ENCODE measurements around the gene EP400. TPM values are rescaled to one million over a fixed set of nuclear protein-coding genes. Genes with fewer than 3 reads are reported as not detected.
"Not testable (repeated sequence)": the region's sequence is repeated elsewhere in the genome, so short reads cannot be mapped to it uniquely, and the experiment has no call there.

Gene EP400
- polyA plus RNA-seq, 3 donors from 2014 or later = 0.05 to 4.1 (median 0.74) TPM

DNA sequence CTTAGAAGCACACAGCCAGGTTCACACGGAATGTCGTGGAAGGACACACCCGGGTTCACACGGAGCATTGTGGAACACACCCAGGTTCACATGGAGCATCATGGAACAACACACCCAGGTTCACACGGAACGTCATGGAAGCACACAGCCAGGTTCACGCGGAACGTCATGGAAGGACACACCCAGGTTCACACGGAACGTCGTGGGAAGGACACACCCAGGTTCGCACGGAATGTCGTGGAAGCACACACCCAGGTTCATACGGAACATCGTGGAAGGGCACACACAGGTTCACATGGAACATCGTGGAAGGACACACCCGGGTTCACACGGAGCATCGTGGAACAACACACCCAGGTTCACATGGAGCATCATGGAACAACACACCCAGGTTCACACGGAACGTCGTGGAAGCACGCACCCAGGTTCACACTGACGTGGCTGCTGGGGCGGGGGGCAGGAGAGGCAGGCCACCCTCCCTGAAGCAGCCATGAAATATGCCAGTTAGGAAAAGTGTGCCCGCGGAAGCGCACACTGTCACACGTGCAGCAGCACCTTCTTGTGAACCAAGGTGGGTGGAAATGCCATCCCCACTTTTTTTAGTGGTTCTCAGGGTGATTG, 86.4 kb downstream of the EP400 start:
- H3K36me3 Mint-ChIP-seq = peaks cover 35 to 61% (median 40%) of the 10 kb centered on the region in 3 donors
- peaks cover 2 to 7% of the 10 kb centered on the region in 2 donors for H3K4me1 Mint-ChIP-seq
- no peak for DNase-seq
- H3K27me3 Mint-ChIP-seq (ENCODE audit: low read depth in 3 of 3) = peaks cover 4 to 7% (median 4%) of the 10 kb centered on the region in 3 donors
- H3K27ac Mint-ChIP-seq = no peak overlapping the region
- H3K4me3 Mint-ChIP-seq = no peak overlapping the region
- no peaks in the 10 kb centered on the region for H3K9me3 Mint-ChIP-seq

DNA sequence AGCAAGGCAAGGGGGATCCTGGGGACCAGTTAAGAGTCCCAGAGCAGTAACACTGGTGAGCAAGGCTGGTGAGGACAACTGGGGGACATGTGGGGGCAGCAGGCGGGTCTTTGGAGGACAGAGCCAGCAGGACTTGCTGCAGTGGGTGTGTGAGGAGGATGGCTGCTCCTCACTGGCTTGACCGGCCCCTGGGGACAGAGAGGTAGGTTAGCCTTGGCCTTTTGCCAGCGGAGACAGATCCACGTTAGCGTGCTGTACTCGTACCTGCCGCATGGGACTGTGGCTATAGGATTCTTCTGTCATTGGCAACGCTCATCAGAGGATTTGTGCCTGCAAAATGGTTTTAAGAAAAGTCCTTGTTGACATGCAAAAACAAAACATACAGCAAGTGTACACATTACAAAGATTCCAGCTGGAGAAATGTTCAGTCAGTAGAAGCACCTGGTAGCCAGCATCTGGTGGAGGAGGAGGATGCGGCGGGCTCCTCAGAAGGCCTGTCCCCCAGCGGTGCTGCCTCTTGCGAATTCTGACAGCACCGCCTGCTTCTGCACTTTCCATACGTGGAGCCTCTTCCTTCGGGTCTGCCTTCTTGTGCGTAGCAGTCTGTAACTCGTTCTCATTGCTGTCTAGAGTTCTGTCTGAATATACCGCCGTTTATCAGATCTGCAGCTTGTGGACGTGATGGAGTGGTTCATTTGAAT, 91.3 kb downstream of the EP400 start:
- peaks cover 6 to 19% of the 10 kb centered on the region in 2 donors for H3K4me1 Mint-ChIP-seq
- DNase-seq = no peak
- H3K27me3 Mint-ChIP-seq (ENCODE audit: low read depth in 3 of 3) = peaks cover 2 to 3% (median 3%) of the 10 kb centered on the region in 3 donors
- H3K27ac Mint-ChIP-seq = peak overlapping the region in 3 of 6 donors; percentile 59 to 69 (median 62)
- peaks cover 19 to 58% (median 31%) of the 10 kb centered on the region in 3 donors for H3K36me3 Mint-ChIP-seq
- H3K9me3 Mint-ChIP-seq = no peaks in the 10 kb centered on the region
- H3K4me3 Mint-ChIP-seq = no peak overlapping the region

DNA sequence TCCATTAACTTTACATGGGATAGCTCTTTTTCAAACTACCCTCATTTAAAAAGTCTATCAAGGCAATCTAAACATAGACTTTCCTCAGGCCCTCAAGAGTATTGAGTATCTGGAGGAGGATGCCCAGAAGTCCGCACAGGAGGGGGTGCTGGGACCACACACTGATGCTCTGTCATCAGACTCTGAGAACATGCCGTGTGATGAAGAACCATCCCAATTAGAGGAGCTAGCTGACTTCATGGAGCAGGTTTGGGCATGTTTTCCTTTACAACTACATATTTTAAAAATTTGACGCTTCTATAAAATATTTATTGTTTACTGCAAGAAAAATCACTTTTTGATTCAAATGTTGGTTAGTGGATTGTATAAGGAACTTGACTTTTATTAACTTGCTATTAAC, 93.5 kb downstream of the EP400 start:
- no peak overlapping the region for H3K4me3 Mint-ChIP-seq
- peaks cover 0 to 4% (median 3%) of the 10 kb centered on the region in 3 donors for H3K27me3 Mint-ChIP-seq (ENCODE audit: low read depth in 3 of 3)
- peaks cover 6 to 19% of the 10 kb centered on the region in 2 donors for H3K4me1 Mint-ChIP-seq
- peaks cover 17 to 57% (median 30%) of the 10 kb centered on the region in 3 donors for H3K36me3 Mint-ChIP-seq
- DNase-seq = no peak
- no peak overlapping the region for H3K27ac Mint-ChIP-seq
- no peaks in the 10 kb centered on the region for H3K9me3 Mint-ChIP-seq

DNA sequence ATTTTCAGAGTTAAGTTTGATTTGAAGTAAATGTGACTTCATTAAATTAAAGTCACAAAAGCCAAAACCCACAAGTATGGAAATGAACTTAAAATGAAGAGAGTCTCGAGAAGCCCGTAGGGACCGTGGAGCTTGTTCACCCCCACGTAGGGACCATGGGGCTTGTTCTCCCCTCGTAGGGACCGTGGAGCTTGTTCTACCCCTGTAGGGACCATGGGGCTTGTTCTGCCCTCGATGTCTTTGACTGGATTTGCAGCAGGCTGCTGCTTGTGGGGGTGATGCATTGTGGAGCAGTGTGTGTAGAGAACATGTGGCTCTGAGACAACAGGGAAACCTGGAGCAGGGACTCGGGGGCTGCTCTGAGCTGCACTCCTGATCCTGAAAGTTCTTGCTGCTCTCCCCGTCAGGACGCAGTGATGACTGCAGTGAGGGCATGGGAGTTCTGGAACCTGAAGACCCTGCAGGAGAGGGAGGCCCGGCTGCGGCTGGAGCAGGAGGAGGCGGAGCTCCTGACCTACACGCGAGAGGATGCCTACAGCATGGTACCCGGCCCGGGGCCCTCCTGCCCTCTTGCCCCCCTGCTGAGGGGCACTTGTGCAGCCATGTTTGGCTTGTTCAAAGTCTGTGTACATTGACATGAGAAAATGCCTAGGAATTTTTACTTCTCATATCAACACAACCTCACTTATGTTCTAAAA, 94.2 kb downstream of the EP400 start:
- H3K27me3 Mint-ChIP-seq (ENCODE audit: low read depth in 3 of 3) = peaks cover 0 to 3% (median 3%) of the 10 kb centered on the region in 3 donors
- DNase-seq = no peak
- no peak overlapping the region for H3K27ac Mint-ChIP-seq
- H3K9me3 Mint-ChIP-seq = no peaks in the 10 kb centered on the region
- peaks cover 6 to 19% of the 10 kb centered on the region in 2 donors for H3K4me1 Mint-ChIP-seq
- no peak overlapping the region for H3K4me3 Mint-ChIP-seq
- peaks cover 12 to 51% (median 28%) of the 10 kb centered on the region in 3 donors for H3K36me3 Mint-ChIP-seq

DNA sequence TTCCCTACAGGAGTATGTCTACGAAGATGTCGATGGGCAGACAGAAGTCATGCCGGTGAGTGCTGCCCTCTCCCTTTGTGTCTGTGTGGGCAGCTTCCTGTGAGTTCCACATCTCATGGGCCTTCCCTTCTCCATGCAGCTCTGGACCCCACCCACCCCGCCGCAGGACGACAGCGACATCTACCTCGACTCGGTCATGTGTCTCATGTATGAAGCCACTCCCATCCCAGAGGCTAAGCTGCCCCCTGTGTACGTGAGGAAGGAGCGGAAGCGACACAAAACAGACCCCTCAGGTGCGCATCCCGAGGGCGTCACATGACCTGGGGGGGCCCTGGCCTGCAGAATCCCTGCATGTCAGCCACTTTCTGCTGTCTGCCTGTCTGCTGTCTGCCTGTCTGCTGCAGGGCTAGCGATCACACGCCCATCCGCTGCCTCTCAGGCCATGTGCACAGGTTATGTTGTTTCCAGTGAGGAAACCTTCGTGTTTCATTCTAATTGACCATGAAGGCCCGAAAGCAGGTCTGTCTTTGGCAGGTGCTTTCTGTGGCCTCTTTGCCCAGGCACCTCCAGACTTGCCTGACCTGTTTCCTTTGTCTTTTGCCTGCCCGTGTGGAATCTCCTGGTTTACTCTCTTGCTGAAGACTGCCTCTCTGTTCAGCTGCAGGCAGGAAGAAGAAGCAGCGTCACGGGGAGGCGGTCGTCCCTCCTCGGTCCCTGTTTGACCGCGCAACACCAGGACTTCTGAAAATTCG, 95.1 kb downstream of the EP400 start:
- H3K27ac Mint-ChIP-seq = no peak overlapping the region
- DNase-seq = no peak
- peaks cover 6 to 19% of the 10 kb centered on the region in 2 donors for H3K4me1 Mint-ChIP-seq

DNA sequence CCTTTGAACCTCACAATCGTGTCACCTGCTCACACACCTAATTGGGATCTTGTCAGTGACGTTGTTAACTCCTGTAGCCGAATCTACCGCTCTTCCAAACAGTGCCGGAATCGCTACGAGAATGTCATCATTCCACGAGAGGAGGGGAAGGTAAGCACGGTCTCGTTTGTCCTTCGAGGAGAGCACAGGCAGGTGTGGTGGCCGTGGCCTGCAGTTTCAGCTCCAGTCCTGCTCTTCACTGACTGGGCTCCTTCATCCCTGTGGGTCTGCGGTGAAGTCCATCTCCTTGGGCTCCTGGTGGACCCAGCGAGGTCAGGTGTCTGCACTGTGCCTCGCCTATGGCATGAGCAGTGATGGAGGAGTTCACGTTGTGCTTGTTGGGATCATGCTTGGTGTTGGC, 96.0 kb downstream of the EP400 start:
- peaks cover 4 to 14% of the 10 kb centered on the region in 2 donors for H3K4me1 Mint-ChIP-seq
- H3K4me3 Mint-ChIP-seq = no peak overlapping the region
- peaks cover 7 to 54% (median 28%) of the 10 kb centered on the region in 3 donors for H3K36me3 Mint-ChIP-seq
- H3K27me3 Mint-ChIP-seq (ENCODE audit: low read depth in 3 of 3) = peaks cover 1 to 3% (median 2%) of the 10 kb centered on the region in 3 donors
- H3K9me3 Mint-ChIP-seq = no peaks in the 10 kb centered on the region
- no peak for DNase-seq
- no peak overlapping the region for H3K27ac Mint-ChIP-seq

More for the DNA sequence above, 95.1 kb downstream of the EP400 start:
- Mint-ChIP-seq H3K4me3 (no peak overlapping the region), H3K27me3 (ENCODE audit: low read depth in 3 of 3) (peaks cover 0 to 3% (median 3%) of the 10 kb centered on the region in 3 donors), H3K36me3 (peaks cover 7 to 48% (median 24%) of the 10 kb centered on the region in 3 donors), H3K9me3 (no peaks in the 10 kb centered on the region)

DNA sequence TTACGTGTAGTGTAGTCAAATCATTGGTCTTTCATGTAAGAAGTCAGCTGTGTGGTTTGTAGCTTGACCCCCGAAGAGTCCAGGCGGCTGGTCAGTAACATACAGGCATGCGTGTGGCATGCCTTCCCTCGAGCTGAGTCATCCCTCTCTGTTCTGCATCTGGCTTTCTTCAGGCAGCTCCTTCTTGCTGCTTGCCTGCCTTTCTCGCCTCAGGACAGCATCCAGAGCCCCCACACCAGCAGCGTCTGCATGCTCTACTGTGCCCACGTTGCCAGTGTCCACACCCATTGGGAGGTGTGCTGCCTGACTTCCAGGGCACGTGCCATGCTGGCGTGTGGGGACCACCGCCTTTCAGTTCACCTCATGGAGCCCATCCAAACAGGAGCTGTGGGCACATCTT, 96.8 kb downstream of the EP400 start:
- H3K27ac Mint-ChIP-seq = no peak overlapping the region
- H3K4me3 Mint-ChIP-seq = no peak overlapping the region
- peaks cover 2 to 9% of the 10 kb centered on the region in 2 donors for H3K4me1 Mint-ChIP-seq
- no peaks in the 10 kb centered on the region for H3K9me3 Mint-ChIP-seq
- DNase-seq = no peak
- H3K27me3 Mint-ChIP-seq (ENCODE audit: low read depth in 3 of 3) = peaks cover 0 to 3% (median 1%) of the 10 kb centered on the region in 3 donors
- peaks cover 14 to 59% (median 36%) of the 10 kb centered on the region in 3 donors for H3K36me3 Mint-ChIP-seq

DNA sequence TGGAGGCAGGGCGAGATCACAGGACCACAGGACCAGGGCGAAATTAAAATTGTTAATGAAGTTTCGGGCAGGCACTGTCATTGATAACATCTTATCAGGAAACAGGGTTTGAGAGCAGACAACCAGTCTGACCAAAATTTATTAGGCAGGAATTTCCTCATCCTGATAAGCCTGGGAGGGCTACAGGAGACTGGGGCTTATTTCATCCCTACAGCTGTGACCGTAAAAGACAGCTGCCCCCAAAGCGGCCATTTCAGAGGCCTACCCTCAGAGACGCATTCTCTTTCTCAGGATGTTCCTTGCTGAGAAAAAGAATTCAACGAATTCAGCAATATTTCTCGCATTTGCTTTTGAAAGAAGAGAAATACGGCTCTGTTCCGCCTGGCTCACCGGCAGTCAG, 97.9 kb downstream of the EP400 start:
- not testable (repeated sequence) for DNase-seq; H3K27me3 Mint-ChIP-seq (ENCODE audit: low read depth in 3 of 3); H3K4me1 Mint-ChIP-seq; H3K4me3 Mint-ChIP-seq; H3K27ac Mint-ChIP-seq; H3K9me3 Mint-ChIP-seq
- peaks cover 19 to 60% (median 33%) of the 10 kb centered on the region in 3 donors for H3K36me3 Mint-ChIP-seq

DNA sequence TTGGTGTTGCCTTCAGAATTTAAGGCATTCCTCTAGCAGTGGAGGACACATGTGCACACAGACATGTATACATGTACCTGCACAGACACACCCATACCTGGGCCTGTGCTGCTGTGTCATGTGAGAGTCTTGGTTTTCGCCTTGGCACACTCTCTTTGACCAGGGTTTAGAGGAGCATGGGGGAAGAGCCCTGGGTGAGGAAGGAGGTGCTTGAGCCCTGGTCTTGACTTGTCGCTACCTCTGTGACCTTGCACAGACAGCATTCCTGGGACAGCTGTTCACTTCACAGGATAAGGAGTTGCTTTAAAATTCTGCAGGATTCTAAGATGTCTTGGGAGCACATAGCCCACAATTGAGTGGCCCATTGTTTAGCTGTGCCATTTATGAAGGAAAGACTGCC, 99.7 kb downstream of the EP400 start:
- Mint-ChIP-seq H3K27ac (no peak overlapping the region), H3K36me3 (peaks cover 30 to 67% (median 34%) of the 10 kb centered on the region in 3 donors), H3K4me3 (no peak overlapping the region), H3K4me1 (no peaks in the 10 kb centered on the region), H3K27me3 (ENCODE audit: low read depth in 3 of 3) (peaks cover 0 to 3% (median 1%) of the 10 kb centered on the region in 3 donors), H3K9me3 (no peaks in the 10 kb centered on the region)
- DNase-seq = no peak

DNA sequence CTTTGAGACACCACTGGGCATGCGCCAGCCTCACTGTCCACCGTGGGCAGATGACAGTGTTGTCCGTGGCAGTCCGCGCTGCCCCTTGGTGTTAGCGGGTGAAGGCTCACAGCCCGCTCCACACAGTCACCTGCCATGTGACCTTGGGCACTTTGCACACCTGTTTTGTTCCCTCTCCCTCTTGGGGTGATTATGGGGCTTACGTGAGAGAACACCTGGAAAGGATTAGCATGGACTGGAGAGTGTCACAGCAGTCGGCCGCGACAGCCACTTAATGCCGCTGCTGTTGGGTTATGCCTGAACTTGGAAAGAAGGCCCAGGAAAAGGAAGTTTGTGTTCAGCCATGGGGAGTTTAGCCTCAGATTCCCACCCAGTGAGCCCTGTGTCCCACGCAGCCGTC, 100.1 kb downstream of the EP400 start:
- Mint-ChIP-seq H3K27ac (no peak overlapping the region), H3K36me3 (peaks cover 31 to 63% (median 33%) of the 10 kb centered on the region in 3 donors)

DNA sequence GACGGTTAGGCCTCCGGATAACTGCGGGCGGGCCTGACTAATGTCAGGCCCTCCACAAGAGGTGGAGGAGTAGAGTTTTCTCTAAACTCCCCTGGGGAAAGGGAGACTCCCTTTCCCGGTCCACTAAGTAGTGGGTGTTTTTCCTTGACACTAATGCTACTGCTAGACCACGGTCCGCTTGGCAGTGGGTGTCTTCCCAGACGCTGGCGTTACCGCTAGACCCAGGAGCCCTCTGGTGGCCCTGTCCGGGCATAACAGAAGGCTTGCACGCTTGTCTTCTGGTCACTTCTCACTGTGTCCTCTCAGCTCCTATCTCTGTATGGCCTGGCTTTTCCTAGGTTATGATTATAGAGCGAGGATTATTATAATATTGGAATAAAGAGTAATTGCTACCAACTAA, 102.0 kb downstream of the EP400 start:
- H3K4me3 Mint-ChIP-seq; H3K27ac Mint-ChIP-seq; H3K27me3 Mint-ChIP-seq (ENCODE audit: low read depth in 3 of 3); DNase-seq; H3K4me1 Mint-ChIP-seq; H3K9me3 Mint-ChIP-seq: not testable (repeated sequence)
- H3K36me3 Mint-ChIP-seq = peaks cover 20 to 64% (median 35%) of the 10 kb centered on the region in 3 donors

More for the DNA sequence above, 100.1 kb downstream of the EP400 start:
- no peaks in the 10 kb centered on the region for H3K4me1 Mint-ChIP-seq
- no peaks in the 10 kb centered on the region for H3K9me3 Mint-ChIP-seq
- DNase-seq = no peak
- no peak overlapping the region for H3K4me3 Mint-ChIP-seq
- H3K27me3 Mint-ChIP-seq (ENCODE audit: low read depth in 3 of 3) = peaks cover 0 to 3% (median 1%) of the 10 kb centered on the region in 3 donors

DNA sequence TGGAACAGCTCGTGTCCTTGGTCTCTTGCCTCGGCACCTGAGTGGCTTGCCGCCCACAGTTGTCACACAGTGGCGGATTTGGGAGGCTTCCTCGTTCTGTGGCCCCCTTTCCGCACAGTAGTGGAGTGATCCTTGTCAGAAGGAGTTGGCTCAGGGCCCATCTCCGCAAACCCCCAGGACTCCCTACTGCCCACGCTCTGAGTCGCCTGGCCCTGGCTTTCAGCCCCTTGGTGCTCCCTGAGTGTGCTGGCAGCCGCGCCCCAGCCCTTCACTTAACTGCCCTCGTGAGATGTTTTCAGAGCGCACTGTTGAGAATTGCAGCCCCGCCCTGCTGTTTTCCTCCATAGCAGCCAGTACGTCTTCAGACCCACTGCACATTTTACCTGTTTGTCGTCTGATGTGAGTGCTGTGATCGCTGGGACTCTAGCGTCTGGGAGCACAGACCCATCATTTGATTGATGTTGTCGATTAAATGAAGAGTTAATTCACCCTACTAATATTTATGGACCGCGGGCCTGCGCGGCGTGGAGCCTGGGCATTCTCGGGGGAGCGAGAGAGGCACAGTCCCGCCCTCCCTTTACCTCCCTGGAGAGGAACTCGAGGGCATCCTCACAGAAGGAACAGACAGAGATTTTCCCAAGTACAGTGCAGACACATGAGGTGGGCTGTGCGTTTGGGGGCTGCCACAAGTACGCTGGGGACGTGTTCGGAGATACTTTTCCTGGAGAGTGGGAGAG, 102.6 kb downstream of the EP400 start:
- H3K27me3 Mint-ChIP-seq (ENCODE audit: low read depth in 3 of 3) = peaks cover 0 to 3% (median 0%) of the 10 kb centered on the region in 3 donors
- no peak overlapping the region for H3K4me3 Mint-ChIP-seq
- H3K9me3 Mint-ChIP-seq = no peaks in the 10 kb centered on the region
- no peak for DNase-seq
- H3K36me3 Mint-ChIP-seq = peaks cover 21 to 59% (median 32%) of the 10 kb centered on the region in 3 donors
- peak overlapping the region in 1 of 6 donors; percentile 71 for H3K27ac Mint-ChIP-seq
- H3K4me1 Mint-ChIP-seq = no peaks in the 10 kb centered on the region

All from immature natural killer cell (primary cell).